Ovary (tissue), 9 donors: ENCODE data around the gene CBLN3. TPM values are rescaled to one million over a fixed set of nuclear protein-coding genes. Genes with fewer than 3 reads are reported as not detected.
A peak's percentile ranks its signal among the peaks of the same experiment; 100 is the strongest.

Experiments used
- DNase-seq, 5 donors: peaks; one replicate each; pipeline ENCODE4 v3.0.0-alpha.2; 2019 to 2020
- H3K27ac ChIP-seq, 2 donors: fragments of 200-600 bp; one replicate each; pipeline versions ENCODE4 v1.5.1 to v1.8.0; 2019 to 2022
- H3K27me3 ChIP-seq: fragments of 200-600 bp; one replicate; pipeline ENCODE4 v1.8.0; 2022
- H3K36me3 ChIP-seq: fragments of 200-600 bp; sonication (generic); one replicate; pipeline ENCODE4 v1.5.1; 2019
- H3K4me1 ChIP-seq: one replicate; pipeline ENCODE4 v1.8.1; 2013; ENCODE audit warnings: mild to moderate bottlenecking, moderate library complexity; ENCODE audit not compliant: insufficient read depth
- H3K4me3 ChIP-seq: fragments of 200-600 bp; sonication (generic); one replicate; pipeline ENCODE4 v1.5.1; 2017
- H3K9me3 ChIP-seq, 2 donors: fragments of 200-600 bp in 1 of 2; sonication (generic) in 1 of 2; one replicate each; pipeline versions ENCODE4 v1.5.1 to v1.8.1; 2013 to 2019; ENCODE audit warnings: mild to moderate bottlenecking in 1 of 2, moderate library complexity in 1 of 2
- EP300 ChIP-seq: sonication (generic); formaldehyde crosslinking; IDR thresholded peaks from one replicate; pipeline ENCODE4 v1.6.1; 2017; ENCODE audit warnings: antibody characterized with exemption
- POLR2A ChIP-seq: fragments of 450-650 bp; IDR thresholded peaks from one replicate; pipeline ENCODE4 v1.6.1; 2017; ENCODE audit warnings: antibody characterized with exemption, mild to moderate bottlenecking, moderate library complexity
- WGBS, 3 donors: extraction: QIAGEN DNeasy Blood & Tissue Kit in 1 of 3; methylation state at CpG; one replicate each; pipeline versions ENCODE4 v1.1.5 to v1.1.7; 2013 to 2017; 5-methylcytosine and 5-hydroxymethylcytosine counted together
- intact Hi-C, 4 donors: fragments of 100-400 bp; cut with DNase I; formaldehyde crosslinking; loops; one replicate each; pipeline versions ENCODE4 v1.11.0 to v1.15.1; 2022 to 2023
- polyA plus RNA-seq, 2 donors: library from polyadenylated mRNA; stranded (reverse); fragments of 200-250 nt in 1 of 2; fragments of 350-450 nt in 1 of 2; fragmentation: Illumina TruSeq in 1 of 2; extraction: RNeasy Lipid Tissue Mini Kit (QIAGEN cat#74804) in 1 of 2; gene quantifications; one replicate each; pipeline ENCODE4 v1.2.3, GENCODE V29; 2013 to 2014
- total RNA-seq, 7 donors: library from RNA; depleted of rRNA in 2 of 7; stranded (reverse); fragments of >200 nt in 2 of 7; fragmentation: NEBNext Ultra II Directional in 3 of 7; extraction: Animal tissue kit (Norgen Biotek cat#: 25700) in 3 of 7; gene quantifications; one replicate each; pipeline versions ENCODE4 v1.1.0 to v1.2.4, GENCODE V29; 2016 to 2023
- TF ChIP-seq, protein P1 (sequence below), 3 donors: fragments of 450-650 bp in 2 of 3; fragments of 200-600 bp in 1 of 3; IDR thresholded peaks; one replicate each; pipeline versions ENCODE4 v1.5.1 to v1.8.0; 2016 to 2022; ENCODE audit warnings: antibody characterized with exemption in 3 of 3, mild to moderate bottlenecking in 1 of 3
- donor health status: DM: no; HTN: no; CAD: no; lungs with moderate emphysema.
- donor health status: DM: no; HTN: no; CAD: no.
- donor health status: Bipolar disorder and iron deficiency.
- donor health status: DM: yes; HTN: yes; CAD: no.
- donor health status: DM: no; HTN: no; CAD: no.
- donor health status: DM: yes; HTN: yes; CAD: no.

The CBLN3 gene
- total and polyA plus RNA-seq, 9 donors, result 2.0 to 10.5 (median 5.8) TPM

- no peak overlapping the region for H3K27ac ChIP-seq
- H3K27me3 ChIP-seq, result no peaks in the 10 kb centered on the region
- H3K4me1 ChIP-seq, result peaks cover 8% of the 10 kb centered on the region
- no peaks in the 10 kb centered on the region for H3K9me3 ChIP-seq
- TF ChIP-seq, protein P1, sequence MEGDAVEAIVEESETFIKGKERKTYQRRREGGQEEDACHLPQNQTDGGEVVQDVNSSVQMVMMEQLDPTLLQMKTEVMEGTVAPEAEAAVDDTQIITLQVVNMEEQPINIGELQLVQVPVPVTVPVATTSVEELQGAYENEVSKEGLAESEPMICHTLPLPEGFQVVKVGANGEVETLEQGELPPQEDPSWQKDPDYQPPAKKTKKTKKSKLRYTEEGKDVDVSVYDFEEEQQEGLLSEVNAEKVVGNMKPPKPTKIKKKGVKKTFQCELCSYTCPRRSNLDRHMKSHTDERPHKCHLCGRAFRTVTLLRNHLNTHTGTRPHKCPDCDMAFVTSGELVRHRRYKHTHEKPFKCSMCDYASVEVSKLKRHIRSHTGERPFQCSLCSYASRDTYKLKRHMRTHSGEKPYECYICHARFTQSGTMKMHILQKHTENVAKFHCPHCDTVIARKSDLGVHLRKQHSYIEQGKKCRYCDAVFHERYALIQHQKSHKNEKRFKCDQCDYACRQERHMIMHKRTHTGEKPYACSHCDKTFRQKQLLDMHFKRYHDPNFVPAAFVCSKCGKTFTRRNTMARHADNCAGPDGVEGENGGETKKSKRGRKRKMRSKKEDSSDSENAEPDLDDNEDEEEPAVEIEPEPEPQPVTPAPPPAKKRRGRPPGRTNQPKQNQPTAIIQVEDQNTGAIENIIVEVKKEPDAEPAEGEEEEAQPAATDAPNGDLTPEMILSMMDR (IDR thresholded peaks at IDR 0.05), result no peak
- no peak for TF ChIP-seq POLR2A
- no peak for TF ChIP-seq EP300
- H3K36me3 ChIP-seq, result no peaks in the 10 kb centered on the region
- WGBS, 3 donors, result 43 to 47% (median 46%) methylated on average over 3 of the region's 3 CpGs
- no peak for DNase-seq
- intact Hi-C loops, result no loop called here
- no peak overlapping the region for H3K4me3 ChIP-seq
Observed at GRCh38 chr14:24394275-24394674, 35.2 kb downstream of the CBLN3 start.

DNA sequence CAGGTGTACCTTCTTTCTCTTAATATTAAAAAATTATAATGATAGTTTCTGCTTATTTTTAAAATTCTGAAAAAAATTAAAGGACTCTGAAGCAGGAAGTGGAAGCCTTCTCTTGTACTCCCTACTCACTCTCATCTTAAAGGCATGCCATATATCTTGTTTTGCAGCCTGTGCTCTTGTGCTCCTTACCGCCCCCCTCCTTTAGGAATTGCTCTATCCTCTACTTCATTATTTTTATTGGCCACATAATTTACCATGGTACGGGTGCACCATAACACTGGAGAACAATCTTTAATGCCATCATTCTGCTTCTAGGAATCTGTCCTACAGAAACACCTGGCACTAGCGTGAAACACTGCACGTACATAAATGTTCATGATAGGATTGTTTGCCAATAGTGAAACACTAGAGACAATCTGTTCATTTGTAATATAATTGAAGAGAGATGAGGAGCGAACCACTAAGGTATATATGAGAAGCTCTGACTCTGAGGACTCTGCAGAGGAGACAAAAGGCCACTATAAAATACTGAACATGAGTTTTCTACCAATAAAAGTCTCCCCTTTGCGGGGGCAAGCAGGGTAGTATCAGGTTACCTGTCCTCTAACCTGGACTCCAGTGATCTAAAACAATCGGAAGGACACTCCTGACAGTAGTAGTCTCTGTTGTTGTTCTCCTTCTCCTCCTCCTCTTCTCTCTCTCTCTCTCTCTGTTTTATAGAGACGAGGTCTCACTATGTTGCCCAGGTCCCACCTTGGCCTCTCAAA, 37.0 kb downstream of the CBLN3 start:
- DNase-seq, result no peak
- intact Hi-C loops, result no loop called here
- Histone ChIP-seq H3K36me3 (no peaks in the 10 kb centered on the region), H3K27me3 (no peaks in the 10 kb centered on the region), H3K27ac (no peak overlapping the region), H3K4me1 (peaks cover 2% of the 10 kb centered on the region), H3K4me3 (no peak overlapping the region), H3K9me3 (no peaks in the 10 kb centered on the region)
- 45 to 53% (median 49%) methylated on average over 8 of the region's 8 CpGs for WGBS, 3 donors
- TF ChIP-seq, protein P1 (IDR thresholded peaks at IDR 0.05), result no peak
- no peak for TF ChIP-seq POLR2A
- no peak for TF ChIP-seq EP300

DNA sequence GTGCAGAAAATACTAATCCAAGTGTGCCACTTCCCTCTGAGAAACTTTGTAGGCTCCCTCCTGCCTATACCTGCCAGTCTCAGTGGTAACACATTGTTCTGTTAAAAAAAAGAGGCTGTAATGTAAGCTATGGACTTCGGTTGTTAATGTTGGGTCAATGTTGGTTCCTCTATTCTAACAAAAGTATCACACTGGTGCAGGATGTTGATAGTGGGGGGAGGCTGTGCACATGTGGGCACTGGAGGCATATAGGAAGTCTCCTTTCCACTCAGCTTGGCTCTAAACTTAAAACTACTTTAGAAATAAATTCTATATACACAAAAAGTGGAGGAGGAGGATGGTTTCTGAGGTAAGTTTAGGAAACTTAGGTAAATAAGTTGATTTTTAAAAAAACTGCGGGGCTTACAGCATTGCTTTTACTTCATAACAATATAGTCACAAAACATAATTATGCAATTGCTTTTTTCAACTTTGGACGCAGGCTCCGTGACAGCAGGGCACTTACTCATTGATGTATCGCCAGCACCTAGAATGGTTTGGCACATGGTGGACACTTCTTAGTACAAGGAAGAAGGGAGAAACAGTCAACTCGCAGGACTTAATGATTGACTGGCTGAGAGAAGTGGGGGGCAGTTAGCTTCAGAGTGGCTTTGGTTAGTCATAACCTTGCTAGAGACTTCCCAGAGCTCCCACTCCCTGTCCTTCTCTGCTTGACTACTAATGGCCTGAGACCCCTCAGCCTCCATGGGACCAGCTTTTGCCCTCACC, 38.6 kb downstream of the CBLN3 start:
- Histone ChIP-seq H3K4me3 (no peak overlapping the region), H3K27me3 (no peaks in the 10 kb centered on the region), H3K27ac (no peak overlapping the region), H3K36me3 (no peaks in the 10 kb centered on the region), H3K9me3 (no peaks in the 10 kb centered on the region), H3K4me1 (peaks cover 2% of the 10 kb centered on the region)
- 80 to 86% (median 84%) methylated on average over 6 of the region's 6 CpGs for WGBS, 3 donors
- intact Hi-C loops, result no loop called here
- TF ChIP-seq, protein P1 (IDR thresholded peaks at IDR 0.05), result no peak
- TF ChIP-seq POLR2A, result no peak
- no peak for TF ChIP-seq EP300
- DNase-seq, result no peak

DNA sequence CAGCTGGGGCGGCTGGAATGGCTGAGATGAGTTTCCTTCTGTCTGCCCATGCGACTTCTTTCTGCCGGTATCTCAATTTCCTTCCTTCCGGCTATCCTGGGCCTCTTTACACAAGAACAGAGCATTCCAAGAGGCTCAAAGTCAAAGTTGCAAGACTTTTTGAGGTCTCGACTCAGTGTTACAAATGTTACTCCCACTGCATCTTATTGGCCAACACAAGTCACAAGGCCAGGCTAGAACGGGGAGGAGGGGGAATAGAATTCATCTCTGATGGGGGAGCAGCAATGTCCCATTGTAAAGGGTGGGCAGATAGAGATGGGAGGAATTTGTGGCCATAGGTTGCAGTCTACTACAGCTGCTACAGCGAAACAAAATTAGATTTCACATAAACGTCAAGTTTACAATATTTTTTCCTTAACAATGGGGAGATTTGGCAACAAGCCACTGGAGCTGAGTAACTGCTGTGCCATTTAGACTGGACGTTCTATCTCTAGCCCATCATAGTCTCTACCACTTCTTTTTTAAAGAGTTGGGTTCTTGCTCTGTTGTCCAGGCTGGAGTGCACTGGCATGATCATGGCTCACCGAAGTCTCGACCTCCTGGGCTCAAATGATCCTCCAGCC, 40.1 kb downstream of the CBLN3 start:
- TF ChIP-seq POLR2A (no peak), EP300 (no peak)
- TF ChIP-seq, protein P1 (IDR thresholded peaks at IDR 0.05), result no peak
- Histone ChIP-seq H3K36me3 (no peaks in the 10 kb centered on the region), H3K4me3 (no peak overlapping the region), H3K9me3 (no peaks in the 10 kb centered on the region), H3K4me1 (peaks cover 2% of the 10 kb centered on the region), H3K27ac (no peak overlapping the region), H3K27me3 (no peaks in the 10 kb centered on the region)
- intact Hi-C loops, result no loop called here
- 43 to 49% (median 48%) methylated on average over 11 of the region's 11 CpGs for WGBS, 3 donors
- DNase-seq, result peak in 1 of 5 donors; percentile 26
